ENCODE results near the gene DXO. TPM values are rescaled to one million over a fixed set of nuclear protein-coding genes. Genes with fewer than 3 reads are reported as not detected.

The DXO gene
- total and polyA plus RNA-seq, 2 of the 13 experiments (the other 11 are each of a cell fraction or from before 2014, with no cell fraction given) = 18.6 to 26.2 TPM

GRCh38 chr6:31945507-31946369 is 26.2 kb downstream of the DXO start, which contains the start of gene CFB (continued):
- TF ChIP-seq ZNF382 (CRISPR knock-in tag; IDR thresholded peaks at IDR 0.05; ENCODE audit: borderline replicate concordance) (no peak), HMGXB4 (CRISPR knock-in tag; IDR thresholded peaks at IDR 0.05; ENCODE audit: borderline replicate concordance in 1 of 2, low read depth in 1 of 2) (peak; percentile 17 to 80; a peak in 2 of 4 replicates), ZNF597 (CRISPR knock-in tag; IDR thresholded peaks at IDR 0.05) (no peak), ZFP91 (CRISPR knock-in tag; IDR thresholded peaks at IDR 0.05; ENCODE audit: borderline replicate concordance) (peak; percentile 72; the same call in 1 of the 2 replicates), PRDM10 (CRISPR knock-in tag; IDR thresholded peaks at IDR 0.05; ENCODE audit: low read depth) (peak; percentile 88; the same call in 1 of the 2 replicates), ZNF121 (CRISPR knock-in tag; IDR thresholded peaks at IDR 0.05) (no peak; the same call in none of the 2 replicates), ZBTB26 (CRISPR knock-in tag; IDR thresholded peaks at IDR 0.05; ENCODE audit: borderline replicate concordance) (0 out of 2 replicates have a peak, but pooled peaks have one; percentile 53), CEBPZ (IDR thresholded peaks at IDR 0.05; ENCODE audit: low read length) (no peak), EEA1 (CRISPR knock-in tag; IDR thresholded peaks at IDR 0.05; ENCODE audit: borderline replicate concordance) (peak; percentile 88; the same call in 1 of the 2 replicates), ZNF768 (CRISPR knock-in tag; IDR thresholded peaks at IDR 0.05) (peak; percentile 18), BRD4 (CRISPR knock-in tag; IDR thresholded peaks at IDR 0.05) (no peak; the same call in none of the 2 replicates), HNRNPUL1 (IDR thresholded peaks at IDR 0.05; ENCODE audit: low read depth, low read length) (no peak), HMG20A (CRISPR knock-in tag; IDR thresholded peaks at IDR 0.05; ENCODE audit: borderline replicate concordance) (peak; percentile 72)

All from HepG2 (cell line).